Hematopoietic multipotent progenitor cell treated with erythropoietin and hydrocortisone succinate and interleukin-3 and kit ligand, for 6 days (in vitro differentiated cells): Measurements from ENCODE around the gene VPS13A.

Experiments
- DNase-seq: peaks from one replicate; pipeline ENCODE4 v3.0.0-alpha.2; 2015

VPS13A gene

DNA sequence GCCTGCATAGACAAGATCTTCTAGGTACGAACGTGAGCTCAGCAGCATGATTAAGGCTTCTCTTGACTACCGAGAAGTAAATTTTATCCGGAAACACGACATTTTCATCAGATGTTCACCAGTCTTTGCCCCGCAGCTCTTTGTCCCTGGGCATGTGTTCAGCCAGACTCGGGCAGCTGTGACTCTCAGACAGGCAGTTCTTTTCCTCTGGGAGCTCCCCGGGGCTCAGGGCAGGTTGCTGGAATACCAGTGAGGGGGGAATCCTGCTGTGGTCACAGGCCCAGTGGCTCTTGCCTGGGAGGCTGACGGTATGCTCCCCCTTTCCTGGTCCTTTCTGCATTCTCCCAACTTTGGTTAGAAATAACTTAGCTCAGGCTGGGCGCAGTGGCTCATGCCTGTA, 284.7 kb downstream of the VPS13A start:
- no peak for DNase-seq

DNA sequence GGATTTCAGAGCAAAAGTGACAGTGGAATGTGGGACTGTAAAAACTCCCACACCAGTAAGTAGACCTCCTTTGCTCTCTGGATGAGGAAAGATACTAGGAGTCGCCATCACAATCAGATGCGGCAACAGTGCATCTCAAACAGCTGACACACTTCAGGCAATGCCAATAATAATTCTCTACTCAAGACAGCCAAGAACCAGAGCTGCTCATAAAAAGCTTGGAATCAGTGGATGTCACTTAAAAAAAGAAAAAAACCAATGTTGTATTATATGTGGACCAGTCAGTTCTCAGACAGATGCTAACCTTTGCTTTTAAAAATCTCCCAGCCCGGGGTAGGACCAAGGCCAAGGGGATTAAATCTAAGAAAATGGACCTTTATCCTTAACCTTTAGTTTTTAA, 285.8 kb downstream of the VPS13A start:
- DNase-seq, result no peak

DNA sequence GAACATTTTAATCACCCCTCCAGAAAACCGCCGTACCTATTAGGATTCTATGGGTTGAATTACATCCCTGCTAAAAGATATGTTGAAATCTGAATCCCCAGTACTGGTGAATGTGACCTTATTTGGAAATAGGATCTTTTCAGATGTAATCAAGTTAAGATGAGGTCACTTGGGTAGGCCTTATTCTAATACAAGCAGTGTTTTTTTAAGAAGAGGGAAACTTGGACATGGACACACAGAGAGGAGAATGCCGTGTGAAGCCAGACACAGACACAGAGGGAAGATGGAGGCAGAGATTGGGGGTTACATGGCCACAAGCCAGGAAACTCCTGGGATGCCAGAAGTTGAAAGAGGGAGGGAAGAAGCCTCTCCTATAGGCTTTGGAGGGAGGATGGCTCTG, 287.3 kb downstream of the VPS13A start:
- no peak for DNase-seq

DNA sequence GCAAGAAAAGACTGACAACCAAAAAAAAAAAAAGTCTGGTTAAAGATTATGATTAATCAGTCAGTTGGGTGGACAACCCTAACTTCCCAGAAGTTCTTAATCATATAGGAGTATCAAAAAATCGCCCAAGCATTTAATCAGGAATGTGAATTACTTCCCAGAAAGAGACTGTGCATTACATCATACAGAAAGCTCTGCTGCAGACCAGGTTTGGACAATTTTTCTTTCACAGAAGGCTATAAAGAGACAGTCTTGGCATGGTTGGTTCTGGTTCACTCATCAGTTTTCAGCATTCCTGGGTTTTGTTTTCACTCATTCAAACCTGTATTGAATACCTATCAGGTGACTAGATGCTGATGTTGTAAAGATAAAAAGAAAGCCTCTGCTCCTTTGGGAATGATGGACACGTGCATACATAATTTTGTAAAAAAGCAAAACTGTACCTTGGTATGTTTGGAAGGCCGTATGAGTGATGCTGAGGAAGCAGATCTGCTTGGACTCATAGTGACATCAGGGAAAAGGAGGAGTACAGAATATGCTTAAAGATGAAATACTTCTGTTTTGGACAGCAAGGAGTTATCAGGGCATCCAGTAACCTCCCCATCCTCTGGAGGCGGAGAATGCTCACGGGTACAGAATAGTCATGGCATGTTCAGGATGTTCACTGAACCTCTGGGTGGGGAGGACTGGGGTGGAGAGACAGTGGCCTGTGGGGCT, 292.3 kb downstream of the VPS13A start:
- no peak for DNase-seq
